ENCODE measurements around the gene ADAM33. TPM values are rescaled to one million over a fixed set of nuclear protein-coding genes. Genes with fewer than 3 reads are reported as not detected.

The ADAM33 gene
- total RNA-seq, 1 experiment from 2014 or later = not detected

DNA sequence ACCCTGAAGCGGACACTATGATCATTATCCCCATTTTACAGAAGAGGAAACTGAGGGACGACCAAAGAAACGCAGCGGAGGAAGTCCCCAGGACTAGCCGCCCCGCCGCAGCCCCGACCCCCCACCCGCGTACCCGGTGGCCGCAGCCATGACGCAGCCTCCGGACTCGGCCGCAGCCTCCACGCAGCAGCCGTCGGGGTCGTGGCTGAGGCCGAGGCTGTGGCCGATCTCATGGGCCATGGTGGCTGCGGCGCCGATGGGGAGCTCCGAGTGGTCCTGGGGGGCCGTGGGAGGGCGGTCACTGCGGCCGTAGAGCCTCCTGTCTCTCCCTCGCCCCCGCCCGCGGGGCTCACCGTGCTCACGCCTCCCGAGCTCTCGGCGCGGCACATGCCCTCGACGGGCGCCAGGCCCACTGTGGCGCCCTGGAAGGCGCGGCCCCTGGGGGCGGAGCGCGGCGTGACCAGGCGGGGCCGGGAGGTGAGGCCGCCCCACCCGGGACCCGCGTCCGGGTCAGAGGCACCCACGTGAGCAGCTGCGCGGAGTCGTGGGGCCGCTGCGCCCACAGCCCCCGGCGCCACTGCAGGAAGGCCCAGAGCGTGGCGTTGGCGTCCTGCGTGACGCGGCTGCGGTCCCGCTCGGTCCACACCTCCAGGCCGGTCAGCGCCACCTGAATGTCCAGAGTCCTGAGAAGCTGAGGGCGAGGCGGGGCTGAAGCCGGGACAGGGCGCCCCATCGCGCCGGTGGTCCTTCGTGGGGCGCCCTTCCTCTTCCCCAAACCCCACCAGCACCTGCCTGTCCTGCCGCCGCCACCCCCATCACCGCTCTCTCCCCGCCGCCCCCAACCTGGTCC is 8.4 kb downstream of the ADAM33 start:
- no peak for DNase-seq (ENCODE audit: low read depth)
- in situ Hi-C loops (cut with HindIII; ENCODE audit: low pct_unique_long_range_greater_than_20kb, low sequenced_read_pairs) = no loop called here

DNA sequence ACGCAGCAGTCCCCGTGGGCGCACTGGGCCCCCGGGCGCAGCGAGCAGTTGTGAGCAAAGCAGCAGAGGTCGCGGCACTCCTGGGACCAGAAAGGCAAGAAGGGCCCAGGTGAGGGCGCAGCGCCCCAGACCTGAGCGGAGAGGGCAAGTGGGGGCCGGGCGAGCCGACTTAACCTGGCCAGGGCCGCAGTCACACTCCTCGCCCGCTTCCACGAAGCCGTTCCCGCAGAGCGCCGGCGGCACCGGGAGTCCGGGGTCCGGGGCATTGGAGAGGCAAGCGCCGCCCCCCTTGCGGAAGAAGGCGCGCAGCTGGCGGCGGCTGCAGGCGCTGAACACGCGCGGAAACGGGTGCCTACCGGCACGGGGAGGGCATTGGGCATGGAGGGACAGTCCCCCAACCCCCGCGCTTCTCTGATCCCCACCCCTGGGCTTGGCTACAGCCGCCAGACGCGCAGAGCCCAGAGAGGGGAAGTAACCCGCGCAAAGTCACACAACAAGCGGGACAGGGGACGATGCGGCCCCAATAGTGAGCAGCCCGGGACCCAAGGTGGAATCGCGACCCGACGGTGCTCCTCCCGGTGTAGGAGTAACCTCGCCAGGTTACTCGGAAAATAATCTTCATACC is 9.2 kb downstream of the ADAM33 start:
- no peak for DNase-seq (ENCODE audit: low read depth)
- in situ Hi-C loops (cut with HindIII; ENCODE audit: low pct_unique_long_range_greater_than_20kb, low sequenced_read_pairs) = no loop called here

DNA sequence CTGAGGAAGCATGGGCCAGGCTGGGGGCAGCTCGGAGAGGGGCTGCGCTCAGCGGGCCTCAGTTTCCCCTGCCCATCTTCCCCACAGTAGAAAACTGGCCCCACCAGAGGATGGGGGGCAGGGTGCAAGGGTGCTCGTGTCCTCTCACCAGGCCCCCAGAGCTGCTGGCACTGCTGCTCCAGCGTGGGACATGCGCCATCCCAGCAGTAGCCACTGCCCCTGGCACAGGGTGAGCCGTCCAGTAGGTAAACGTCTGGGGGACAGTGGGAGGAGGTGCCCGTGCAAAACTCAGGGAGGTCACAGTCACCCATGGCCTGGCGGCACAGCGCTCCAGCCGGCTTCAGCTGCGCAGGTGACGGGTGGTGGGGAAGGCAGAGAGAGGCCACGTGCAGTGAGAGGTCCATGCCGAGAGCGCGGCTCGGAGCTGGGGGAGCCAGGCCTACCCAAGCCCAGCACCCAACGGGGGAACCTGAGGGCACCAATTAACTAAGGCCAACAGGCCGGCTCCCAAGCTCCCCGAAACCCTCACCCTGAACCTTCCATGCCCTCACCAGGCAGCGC is 9.7 kb downstream of the ADAM33 start:
- DNase-seq (ENCODE audit: low read depth) = no peak

DNA sequence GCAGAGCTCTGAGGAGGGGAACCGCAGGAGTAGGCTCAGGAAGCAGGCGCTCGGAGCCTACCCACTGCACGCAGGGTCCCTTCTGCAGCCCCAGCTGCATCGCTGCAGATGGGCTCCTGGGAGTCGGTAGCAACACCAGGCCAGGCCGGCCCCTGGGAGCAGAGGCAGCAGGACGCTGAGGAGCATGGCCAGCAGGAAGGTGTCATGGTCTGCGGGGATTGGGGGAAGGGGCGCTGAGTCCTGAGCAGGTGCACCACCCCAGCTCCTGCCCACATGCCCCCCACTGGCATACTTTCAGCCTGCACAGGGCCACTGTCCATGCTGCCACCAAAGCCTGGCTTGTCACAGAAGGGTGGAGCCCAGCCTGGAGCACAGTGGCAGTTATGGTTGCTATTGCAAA is 10.9 kb downstream of the ADAM33 start:
- no peak for DNase-seq (ENCODE audit: low read depth)
- in situ Hi-C loops (cut with HindIII; ENCODE audit: low pct_unique_long_range_greater_than_20kb, low sequenced_read_pairs) = no loop called here

More for the DNA sequence above, 9.7 kb downstream of the ADAM33 start:
- in situ Hi-C loops (cut with HindIII; ENCODE audit: low pct_unique_long_range_greater_than_20kb, low sequenced_read_pairs) = no loop called here

DNA sequence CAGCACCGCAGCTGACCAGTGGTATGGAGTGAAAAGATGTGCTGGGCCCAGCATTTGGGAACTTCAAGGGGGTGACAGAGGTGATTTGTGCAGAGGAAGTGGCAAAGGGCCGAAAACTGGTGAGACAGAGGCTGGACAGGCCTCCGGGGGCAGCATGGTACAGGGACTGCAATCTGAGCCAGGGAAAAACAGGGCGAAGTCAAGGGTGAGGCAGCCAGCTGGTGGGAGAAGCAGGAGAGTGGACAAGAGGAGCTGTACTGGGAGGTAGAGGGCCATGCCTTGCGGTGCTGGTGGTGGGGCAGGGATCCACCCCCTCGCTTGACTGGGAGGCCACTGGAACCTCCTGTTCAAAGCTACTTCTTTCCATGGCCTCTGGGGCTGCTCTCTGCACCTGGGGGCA is 11.3 kb downstream of the ADAM33 start:
- peak; percentile 14 for DNase-seq (ENCODE audit: low read depth)

DNA sequence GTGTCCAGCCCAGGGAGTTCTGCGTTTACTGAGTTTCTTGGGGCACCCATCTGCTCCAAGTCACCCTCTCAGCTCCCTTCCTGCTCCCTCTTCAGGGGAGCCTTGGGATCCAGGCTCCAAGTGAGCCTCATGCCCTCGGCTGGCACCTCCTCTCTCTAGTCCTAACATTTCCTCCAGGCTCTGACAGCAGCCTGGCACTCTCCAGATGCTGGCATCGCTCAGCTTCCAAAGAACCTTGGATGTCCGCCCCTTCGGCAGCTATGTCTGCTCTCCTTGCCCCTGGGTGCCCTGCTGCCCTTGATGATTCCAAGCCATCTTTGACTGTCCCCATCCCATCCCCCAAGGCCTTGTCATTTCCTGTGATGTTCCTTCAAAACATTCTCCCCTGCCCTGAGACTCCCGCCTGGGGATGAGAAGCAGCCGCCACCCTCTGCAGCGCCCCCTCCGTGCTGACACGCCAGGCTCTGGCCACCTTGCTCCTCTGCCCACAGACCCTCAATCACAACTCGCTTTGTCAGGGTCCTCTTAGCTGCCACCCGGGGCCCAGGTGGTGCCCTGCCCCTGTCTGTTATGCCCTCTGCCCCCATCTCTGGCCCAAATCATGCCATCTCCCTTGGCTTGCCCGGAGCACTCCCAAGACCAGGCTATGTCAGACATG is 12.0 kb downstream of the ADAM33 start:
- no peak for DNase-seq (ENCODE audit: low read depth)
- in situ Hi-C loops (cut with HindIII; ENCODE audit: low pct_unique_long_range_greater_than_20kb, low sequenced_read_pairs) = no loop called here

More for the DNA sequence above, 11.3 kb downstream of the ADAM33 start:
- in situ Hi-C loops (cut with HindIII; ENCODE audit: low pct_unique_long_range_greater_than_20kb, low sequenced_read_pairs) = no loop called here

DNA sequence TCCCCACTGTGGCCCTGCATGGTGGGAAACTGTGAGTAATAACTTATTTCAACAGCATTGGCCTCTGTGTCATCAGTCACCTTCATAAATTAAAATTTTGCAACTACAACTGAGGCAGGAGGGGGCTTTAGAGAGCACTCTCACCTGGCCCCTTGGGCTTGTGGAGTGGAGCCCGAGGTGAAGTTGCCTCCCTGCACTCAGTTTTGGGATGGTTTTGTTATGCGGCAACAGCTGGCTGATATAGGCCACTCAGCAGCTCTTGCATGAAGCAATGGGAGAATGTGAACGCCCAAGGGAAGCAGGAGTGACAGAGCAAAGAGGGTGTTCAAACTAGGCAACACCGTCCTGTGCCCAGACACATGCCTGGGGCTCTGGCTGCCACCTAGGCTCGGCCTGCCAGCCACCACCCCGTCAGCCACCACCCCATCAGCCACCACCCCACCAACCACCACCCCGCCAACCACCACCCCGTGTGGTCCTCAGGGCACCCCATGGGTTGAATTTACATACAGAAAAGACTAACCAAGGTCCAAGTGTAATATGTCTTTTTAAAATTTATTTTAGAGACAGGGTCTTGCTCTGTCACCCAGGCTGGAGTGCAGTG is 14.3 kb downstream of the ADAM33 start:
- in situ Hi-C loops (cut with HindIII; ENCODE audit: low pct_unique_long_range_greater_than_20kb, low sequenced_read_pairs) = no loop called here
- DNase-seq (ENCODE audit: low read depth) = no peak

DNA sequence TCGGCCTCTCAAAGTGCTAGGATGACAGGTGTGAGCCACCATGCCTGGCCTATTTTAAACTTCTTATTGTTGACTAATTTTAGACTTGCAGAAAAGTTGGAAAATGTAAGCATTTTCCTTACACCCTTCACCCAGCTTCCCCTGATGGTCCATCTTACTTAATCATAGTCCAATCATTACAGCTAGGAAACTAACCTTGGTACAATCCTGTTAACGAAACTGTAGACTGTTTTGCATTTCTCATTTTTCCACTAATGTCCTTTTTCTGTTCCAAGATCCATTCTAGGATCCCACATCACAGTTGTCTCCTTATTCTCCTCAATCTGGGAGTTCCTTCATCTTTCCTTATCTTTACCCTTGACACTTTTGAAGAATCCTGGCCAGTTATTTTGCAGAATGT is 18.0 kb downstream of the ADAM33 start:
- in situ Hi-C loops (cut with HindIII; ENCODE audit: low pct_unique_long_range_greater_than_20kb, low sequenced_read_pairs) = no loop called here

DNA sequence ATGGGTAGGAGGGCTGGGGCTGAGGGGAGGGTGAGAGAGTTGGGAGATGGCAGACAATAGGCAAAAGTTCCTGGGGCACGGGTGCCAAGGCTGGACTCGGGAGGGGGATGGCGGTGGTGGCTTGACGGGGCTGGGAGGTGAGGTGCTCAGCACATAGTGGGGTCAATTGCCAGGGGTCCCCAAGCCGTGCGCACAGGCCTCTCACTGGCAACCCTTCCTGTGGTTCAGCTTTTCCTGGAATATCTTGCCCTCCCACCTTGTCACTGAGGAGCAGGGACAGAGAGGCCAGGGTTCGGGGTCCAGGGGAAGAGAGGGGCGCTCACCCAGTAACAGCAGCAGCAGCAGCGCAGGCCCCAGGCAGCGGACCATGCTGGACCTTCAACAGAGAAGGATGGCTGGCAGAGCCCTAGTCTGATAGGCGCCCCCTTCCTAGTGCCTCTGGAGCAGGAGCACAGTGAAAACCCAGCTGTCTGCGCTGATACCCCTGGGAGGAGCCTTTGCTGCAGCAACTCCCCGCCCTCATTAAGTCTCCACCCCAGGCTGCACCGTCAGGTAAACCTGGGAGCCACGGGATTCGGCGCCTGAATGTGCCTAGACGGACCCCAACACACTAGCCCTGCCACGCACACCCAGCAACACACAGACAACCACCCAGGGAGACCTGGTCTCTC is 18.6 kb downstream of the ADAM33 start, which contains the start of gene GFRA4:
GFRA4 (minus strand) TSS at position 369 of the 671 bp plus-strand sequence; CDS start at position 369, 0 bp downstream.
- in situ Hi-C loops (cut with HindIII; ENCODE audit: low pct_unique_long_range_greater_than_20kb, low sequenced_read_pairs) = no loop called here
- no peak for DNase-seq (ENCODE audit: low read depth)

More for the DNA sequence above, 18.0 kb downstream of the ADAM33 start:
- DNase-seq (ENCODE audit: low read depth) = no peak

DNA sequence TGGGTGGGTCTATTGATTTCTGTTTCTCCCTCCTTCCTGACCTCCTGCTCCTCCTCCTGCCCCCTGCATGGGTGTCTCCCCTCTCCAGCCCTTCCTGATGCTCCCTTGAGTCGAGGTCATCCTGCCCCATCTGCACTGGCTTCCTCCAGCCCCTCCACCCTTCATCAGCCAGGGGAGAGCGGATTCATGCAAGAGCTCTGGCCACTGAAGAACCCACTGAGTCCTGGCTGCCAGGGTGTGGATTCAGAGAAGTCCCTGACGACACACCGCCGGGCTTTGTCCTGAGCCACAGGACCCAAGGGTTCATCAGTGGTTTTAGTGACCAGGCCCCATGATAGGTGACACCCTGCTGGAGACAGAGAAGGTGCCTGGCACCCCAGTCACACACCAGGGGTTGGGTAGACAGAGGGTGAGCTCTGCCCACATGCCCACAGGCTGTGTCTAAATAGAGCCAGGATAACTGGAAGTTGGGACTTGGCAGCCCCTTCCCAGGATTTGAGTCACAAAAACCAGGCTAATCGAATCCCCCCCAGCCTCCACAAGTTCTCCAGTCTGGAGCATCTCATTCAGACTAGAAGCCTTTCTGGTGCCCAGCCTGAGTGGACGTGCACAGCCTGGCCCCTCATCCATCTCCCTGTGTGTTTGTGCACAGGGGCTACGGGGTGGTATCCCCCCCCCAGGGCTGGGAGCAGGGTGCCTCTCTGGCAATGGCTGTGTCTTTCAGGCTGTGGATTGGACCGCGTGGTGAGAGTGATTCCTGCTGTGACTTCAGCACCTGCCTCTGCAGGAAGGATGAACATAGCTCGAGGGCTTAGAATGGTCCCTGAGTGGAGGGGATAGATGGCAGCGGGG is 19.8 kb downstream of the ADAM33 start:
- no peak for DNase-seq (ENCODE audit: low read depth)
- in situ Hi-C loops (cut with HindIII; ENCODE audit: low pct_unique_long_range_greater_than_20kb, low sequenced_read_pairs) = no loop called here

DNA sequence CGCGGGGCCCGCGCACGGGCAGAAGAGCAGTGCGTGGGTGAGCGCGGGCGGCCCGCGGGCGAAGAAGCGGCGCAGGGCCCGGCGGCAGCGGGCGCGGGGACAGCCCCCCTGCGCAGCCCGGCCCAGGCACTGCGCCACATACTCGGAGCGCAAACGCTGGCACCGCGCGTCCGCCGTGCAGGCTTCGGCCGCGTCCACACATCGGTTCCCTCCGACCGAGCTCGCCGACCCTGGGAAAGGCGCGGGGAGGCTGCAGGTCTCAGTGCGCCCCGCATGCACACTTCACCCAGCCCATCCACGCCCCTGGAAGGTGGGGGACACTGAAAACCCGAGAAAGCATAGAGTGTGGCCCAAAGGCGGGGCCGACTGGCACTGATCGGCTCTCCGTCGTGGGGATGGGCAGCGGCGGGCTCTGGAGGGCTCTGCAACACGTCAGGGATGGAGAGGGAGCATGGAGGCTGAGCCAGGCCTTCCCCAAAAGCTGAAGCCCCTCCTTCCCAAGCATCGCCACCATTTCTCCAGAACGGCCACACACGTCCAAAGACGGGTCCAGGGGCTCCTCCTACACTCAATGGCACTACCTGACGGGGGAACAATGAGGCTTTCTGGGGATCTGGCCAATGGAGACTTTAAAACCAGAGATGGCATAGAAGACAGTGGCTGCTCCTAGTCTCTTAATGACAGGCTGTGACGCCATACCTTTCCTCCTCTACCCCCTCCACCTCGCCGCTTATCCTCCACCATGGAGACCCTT is 20.6 kb downstream of the ADAM33 start:
- in situ Hi-C loops (cut with HindIII; ENCODE audit: low pct_unique_long_range_greater_than_20kb, low sequenced_read_pairs) = no loop called here
- no peak for DNase-seq (ENCODE audit: low read depth)

DNA sequence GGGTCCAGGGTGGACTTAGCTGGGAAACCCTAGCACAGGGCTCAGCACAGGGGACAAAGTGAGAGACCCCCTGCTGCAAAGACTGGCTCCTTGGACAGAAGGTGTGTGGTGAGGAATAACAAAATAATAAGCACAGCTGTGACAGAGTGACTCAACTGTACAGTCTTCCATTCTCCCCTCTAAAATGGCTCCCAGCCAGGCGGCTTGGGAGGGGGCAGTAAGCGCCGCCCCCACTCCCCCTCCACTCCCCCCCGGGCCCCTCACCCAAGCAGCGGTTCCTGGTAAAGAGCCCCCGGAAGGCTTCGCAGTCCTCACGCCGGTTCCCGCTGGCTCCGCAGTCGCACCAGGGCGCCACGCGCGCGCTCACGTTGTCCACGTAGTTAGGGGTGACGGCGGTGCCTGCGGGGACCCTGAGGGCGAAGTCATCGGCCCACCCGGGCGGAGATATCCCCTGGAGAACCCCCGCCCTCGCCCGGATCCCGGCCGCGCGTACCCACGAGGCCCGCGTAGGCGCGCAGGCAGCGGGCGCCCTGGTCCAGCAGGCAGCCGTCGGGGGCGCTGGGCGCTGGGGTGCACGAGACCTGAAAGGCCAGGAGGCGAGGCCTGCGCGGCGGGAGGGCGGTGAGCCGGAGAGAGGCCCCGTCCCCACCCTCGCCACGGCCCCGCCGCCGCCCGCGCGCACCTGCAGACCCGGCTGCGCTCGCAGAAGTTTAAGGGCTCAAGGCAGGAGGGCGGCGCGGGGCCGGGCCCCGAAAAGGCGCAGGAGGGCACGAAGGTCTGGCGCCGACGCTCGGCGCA is 21.3 kb downstream of the ADAM33 start:
- in situ Hi-C loops (cut with HindIII; ENCODE audit: low pct_unique_long_range_greater_than_20kb, low sequenced_read_pairs) = no loop called here
- DNase-seq (ENCODE audit: low read depth) = no peak

DNA sequence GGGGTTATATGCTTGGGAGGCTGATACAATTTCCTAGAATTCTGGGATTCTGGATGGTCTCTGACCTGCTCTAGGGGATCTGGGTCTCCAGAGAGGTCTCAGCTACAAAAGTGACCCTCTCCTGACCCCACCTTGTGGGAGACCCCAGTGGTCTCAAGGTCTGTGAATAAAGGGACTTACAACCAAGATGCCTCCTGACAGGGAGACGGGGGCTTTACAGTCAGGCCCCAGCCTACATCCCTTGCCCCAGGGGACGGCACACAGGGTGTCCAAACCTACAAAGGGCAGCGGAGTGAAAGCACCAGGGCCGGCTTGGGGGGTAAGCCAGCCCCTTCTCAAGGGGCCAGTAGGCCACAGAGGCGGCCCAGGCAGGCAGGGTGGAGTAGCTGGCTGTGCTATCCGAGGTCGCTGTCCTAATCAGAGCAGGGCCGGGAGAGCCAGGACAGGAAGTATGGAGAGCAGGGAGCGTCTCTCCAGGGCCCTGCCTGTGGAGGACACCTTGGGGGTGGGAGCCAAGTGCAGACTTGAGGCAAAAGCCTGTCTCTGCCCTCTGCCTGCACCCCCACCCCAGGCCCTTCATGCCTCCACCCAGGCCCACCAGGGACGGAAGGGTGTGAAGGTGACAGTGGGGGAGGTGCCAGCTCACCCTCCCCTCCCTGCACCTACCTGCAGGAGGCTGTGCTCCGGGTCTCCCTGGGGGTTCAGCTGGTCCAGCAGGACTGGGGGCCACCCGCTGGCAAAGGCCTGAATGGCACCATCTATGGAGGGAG is 22.1 kb downstream of the ADAM33 start:
- in situ Hi-C loops (cut with HindIII; ENCODE audit: low pct_unique_long_range_greater_than_20kb, low sequenced_read_pairs) = no loop called here
- no peak for DNase-seq (ENCODE audit: low read depth)

DNA sequence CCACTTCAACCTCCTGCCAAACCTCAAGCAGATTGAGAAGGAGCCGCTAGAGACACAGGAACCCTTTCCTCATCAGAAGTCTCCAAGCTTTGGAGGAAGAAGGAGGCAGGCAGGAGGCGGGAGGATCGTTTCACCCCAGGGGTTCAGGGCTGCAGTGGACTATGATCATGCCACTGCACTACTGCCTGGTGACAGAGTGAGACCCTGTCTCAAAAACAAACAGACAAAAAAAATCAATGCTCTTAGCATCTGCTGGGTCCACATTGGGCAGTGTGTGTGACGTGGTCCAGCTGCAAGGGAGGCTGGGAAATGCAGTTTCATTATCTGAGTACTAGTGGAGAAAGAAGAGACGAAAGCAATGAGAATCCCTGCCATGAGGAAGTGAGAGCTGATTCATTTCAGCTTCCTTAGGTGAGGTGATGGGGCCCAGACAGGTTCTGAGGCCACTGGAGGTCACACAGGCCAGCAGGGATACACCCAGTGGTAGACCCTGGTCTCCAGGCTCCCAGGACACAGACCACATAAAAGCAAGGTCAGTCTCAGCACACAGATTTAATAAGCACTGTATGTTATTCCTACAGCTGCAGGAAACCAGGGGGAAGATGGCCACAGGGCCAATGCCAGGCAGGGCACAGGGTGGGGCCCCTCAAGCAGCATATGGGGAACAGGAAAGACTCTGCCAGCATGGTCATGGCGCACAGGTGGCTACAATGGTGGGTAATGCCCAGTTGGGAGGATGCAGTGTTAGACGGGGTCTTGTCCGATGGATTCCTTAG is 22.9 kb downstream of the ADAM33 start:
- no peak for DNase-seq (ENCODE audit: low read depth)
- in situ Hi-C loops (cut with HindIII; ENCODE audit: low pct_unique_long_range_greater_than_20kb, low sequenced_read_pairs) = no loop called here
